DND-41 (cell line): ENCODE results near the gene PHAX.

Source experiments
- CTCF ChIP-seq: IDR thresholded peaks from 2 replicates; pipeline ENCODE4 v1.5.1; 2012; ENCODE audit warnings: borderline replicate concordance, low read length, moderate library complexity, mild to moderate bottlenecking; ENCODE audit not compliant: poor library complexity, severe bottlenecking; ENCODE audit errors: extremely low read depth
- EZH2 ChIP-seq: IDR thresholded peaks from 3 replicates; pipeline ENCODE4 v1.6.1; 2012; ENCODE audit warnings: borderline replicate concordance, low read depth, mild to moderate bottlenecking, moderate library complexity, low read length, inconsistent platforms; ENCODE audit not compliant: severe bottlenecking

GRCh38 chr5:126583761-126584160 is 17.0 kb upstream of the PHAX start:
- TF ChIP-seq CTCF (no peak), EZH2 (no peak)
